GM19099 (cell line): Measurements from ENCODE around the gene ASPHD1.

ENCODE experiments used
- POLR2A ChIP-seq: IDR thresholded peaks from 3 replicates; pipeline ENCODE4 v1.6.1; 2011; ENCODE audit warnings: low read depth; ENCODE audit not compliant: insufficient read length; ENCODE audit errors: extremely low read depth

ASPHD1 gene

GRCh38 chr16:29898135-29898803, 2.0 kb upstream of the ASPHD1 start:
- no peak for TF ChIP-seq POLR2A

GRCh38 chr16:29898804-29899515, 1.3 kb upstream of the ASPHD1 start:
- TF ChIP-seq POLR2A = no peak

- TF ChIP-seq POLR2A = no peak
Measured at GRCh38 chr16:29899516-29900101, 679 bp upstream of the ASPHD1 start, which contains the start of gene SEZ6L2. TSS of gene SEZ6L2 (minus strand) at chr16:29899550. CDS start at chr16:29899019, 531 bp downstream.

- no peak for TF ChIP-seq POLR2A
Measured at GRCh38 chr16:29900888-29901606, 759 bp downstream of the ASPHD1 start.

- TF ChIP-seq POLR2A = no peak
Measured at GRCh38 chr16:29901607-29901945, 1.3 kb downstream of the ASPHD1 start.

- no peak for TF ChIP-seq POLR2A
Measured at GRCh38 chr16:29903590-29903989, 3.3 kb downstream of the ASPHD1 start.

DNA sequence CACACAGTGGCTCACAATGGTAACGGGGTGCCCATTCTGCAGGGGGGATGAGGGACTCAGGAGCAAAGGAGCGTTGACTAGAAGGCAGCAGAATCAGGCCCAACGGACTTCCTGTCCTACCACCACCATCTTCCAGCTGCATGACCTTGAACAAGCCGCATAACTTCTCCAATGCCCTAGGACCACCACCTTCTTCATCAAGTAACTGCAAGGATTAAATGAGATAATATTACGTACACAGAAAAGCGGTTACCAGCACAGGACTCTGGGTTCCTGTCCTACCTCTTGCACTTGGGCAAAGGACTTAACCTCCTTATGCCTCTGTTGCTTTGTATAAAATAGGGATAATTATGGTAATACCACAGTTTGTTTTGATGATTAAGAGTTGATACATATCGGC, 4.7 kb downstream of the ASPHD1 start:
- TF ChIP-seq POLR2A = no peak

- TF ChIP-seq POLR2A = no peak
Measured at GRCh38 chr16:29905668-29906067, 5.4 kb downstream of the ASPHD1 start.

GRCh38 chr16:29906520-29907244, 6.4 kb downstream of the ASPHD1 start:
- TF ChIP-seq POLR2A = no peak

GRCh38 chr16:29907973-29908372, 7.7 kb downstream of the ASPHD1 start:
- no peak for TF ChIP-seq POLR2A

- no peak for TF ChIP-seq POLR2A
Measured at GRCh38 chr16:29908719-29909220, 8.5 kb downstream of the ASPHD1 start.

DNA sequence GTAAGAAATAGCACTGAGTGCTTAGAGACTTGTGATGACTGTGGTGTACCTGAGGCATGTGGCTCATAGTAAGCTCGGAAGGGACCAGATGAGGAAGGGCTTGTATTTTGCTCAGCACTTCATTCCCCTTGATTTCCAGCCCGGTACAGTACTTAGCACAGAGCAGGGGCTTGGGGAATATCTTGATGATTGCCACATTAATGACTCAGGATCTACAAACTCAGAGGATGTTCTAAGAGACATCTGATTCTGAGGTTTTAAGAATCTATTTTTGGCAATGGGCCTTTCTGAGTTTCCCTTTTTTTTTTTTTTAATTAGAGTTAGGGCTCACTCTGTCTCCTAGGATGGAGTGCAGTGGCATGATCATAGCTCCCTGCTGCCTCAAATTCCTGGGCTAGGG, 9.1 kb downstream of the ASPHD1 start:
- no peak for TF ChIP-seq POLR2A

GRCh38 chr16:29910819-29911675, 10.8 kb downstream of the ASPHD1 start:
- no peak for TF ChIP-seq POLR2A

DNA sequence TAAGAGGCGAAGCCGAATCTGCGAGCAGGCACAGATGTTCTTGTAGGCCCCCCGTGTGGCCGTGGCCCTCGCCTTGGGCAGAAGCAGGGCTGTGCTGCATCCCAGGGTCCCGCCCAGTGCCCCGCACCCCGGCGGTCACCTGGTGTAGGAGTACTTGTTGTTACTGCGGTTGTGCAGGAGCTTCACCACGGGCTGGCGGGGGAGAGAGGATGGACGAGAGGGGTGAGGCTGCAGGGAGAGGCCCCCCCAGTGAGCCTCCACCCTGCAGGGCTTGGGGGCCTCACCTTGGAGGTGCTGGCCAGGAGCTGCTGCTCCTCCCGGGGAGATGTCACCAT, 11.4 kb downstream of the ASPHD1 start:
- no peak for TF ChIP-seq POLR2A

DNA sequence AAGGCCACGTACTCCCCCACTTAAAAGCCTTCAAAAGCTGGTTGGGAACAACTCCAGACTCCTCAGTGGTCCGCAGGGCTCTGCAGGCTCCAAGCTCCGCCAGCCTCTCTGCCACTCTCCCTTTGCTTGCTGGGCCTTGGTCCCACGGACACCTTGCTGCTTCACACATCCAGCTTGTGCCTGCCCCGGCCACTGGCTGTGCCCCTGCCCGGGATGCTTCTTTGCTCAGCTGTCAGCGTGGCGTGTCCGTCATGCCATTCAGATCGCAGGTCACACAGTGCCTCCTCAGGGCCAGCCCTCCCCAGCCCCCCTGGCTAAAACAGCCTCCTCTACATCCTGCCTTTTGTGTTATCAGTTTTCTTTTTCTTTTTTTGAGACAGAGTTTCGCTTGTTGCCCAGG, 11.8 kb downstream of the ASPHD1 start:
- TF ChIP-seq POLR2A = no peak

DNA sequence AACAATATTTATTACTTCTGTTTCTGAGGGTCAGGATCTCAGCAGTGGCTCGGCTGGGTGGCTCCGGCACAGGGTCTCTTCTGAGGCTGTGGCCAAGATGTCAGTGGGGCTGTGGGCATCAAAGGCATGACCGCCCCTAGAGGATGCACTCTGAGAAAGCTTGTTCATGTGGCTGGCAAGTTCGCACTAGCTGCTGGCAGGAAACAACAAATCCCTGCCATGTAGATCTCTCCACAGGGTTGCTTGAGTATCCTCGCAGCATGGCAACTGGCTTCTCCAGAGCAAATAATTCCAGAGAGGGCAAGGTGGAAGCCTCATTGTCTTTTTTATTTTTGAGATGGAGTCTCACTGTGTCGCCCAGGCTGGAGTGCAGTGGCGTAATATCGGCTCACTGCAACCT, 13.2 kb downstream of the ASPHD1 start:
- no peak for TF ChIP-seq POLR2A
